HG03103 (cell line): Measurements from ENCODE around the gene JAM3.
"Not testable (repeated sequence)": the region's sequence is repeated elsewhere in the genome, so short reads cannot be mapped to it uniquely, and the experiment has no call there.

Experiments used
- ATAC-seq: cut with Tn5 transposase; IDR thresholded peaks from one replicate; pipeline ENCODE4 v1.9.1; 2021; ENCODE audit warnings: low read depth; ENCODE audit not compliant: unreplicated experiment

Gene JAM3

GRCh38 chr11:134098566-134099184, 29.8 kb downstream of the JAM3 start:
- no peak for ATAC-seq

- no peak for ATAC-seq
Observed at GRCh38 chr11:134100171-134100570, 31.3 kb downstream of the JAM3 start.

GRCh38 chr11:134101282-134101681, 32.4 kb downstream of the JAM3 start:
- no peak for ATAC-seq

GRCh38 chr11:134110252-134110815, 41.5 kb downstream of the JAM3 start:
- ATAC-seq: no peak

- ATAC-seq: not testable (repeated sequence)
Observed at GRCh38 chr11:134113787-134114186, 44.9 kb downstream of the JAM3 start.

GRCh38 chr11:134116210-134116609, 47.3 kb downstream of the JAM3 start:
- no peak for ATAC-seq

- no peak for ATAC-seq
Observed at GRCh38 chr11:134118006-134118405, 49.1 kb downstream of the JAM3 start.

GRCh38 chr11:134119094-134119493, 50.2 kb downstream of the JAM3 start:
- no peak for ATAC-seq

GRCh38 chr11:134120143-134120850, 51.4 kb downstream of the JAM3 start:
- ATAC-seq: no peak

- ATAC-seq: no peak
Observed at GRCh38 chr11:134120921-134121526, 52.2 kb downstream of the JAM3 start.

- no peak for ATAC-seq
Observed at GRCh38 chr11:134124660-134125451, 56.0 kb downstream of the JAM3 start.

GRCh38 chr11:134125507-134125906, 56.6 kb downstream of the JAM3 start:
- ATAC-seq: no peak

- ATAC-seq: no peak
Observed at GRCh38 chr11:134126217-134126822, 57.4 kb downstream of the JAM3 start.

GRCh38 chr11:134131628-134132244, 62.9 kb downstream of the JAM3 start:
- ATAC-seq: no peak

GRCh38 chr11:134132808-134133207, 63.9 kb downstream of the JAM3 start:
- ATAC-seq: no peak

GRCh38 chr11:134134167-134134566, 65.3 kb downstream of the JAM3 start:
- no peak for ATAC-seq

GRCh38 chr11:134138376-134138775, 69.5 kb downstream of the JAM3 start:
- no peak for ATAC-seq

GRCh38 chr11:134139303-134139872, 70.5 kb downstream of the JAM3 start:
- no peak for ATAC-seq

- ATAC-seq: peak; percentile 67
Observed at GRCh38 chr11:134139873-134140331, 71.0 kb downstream of the JAM3 start.
